Measurements from ENCODE around the gene SLC5A9.

DNA sequence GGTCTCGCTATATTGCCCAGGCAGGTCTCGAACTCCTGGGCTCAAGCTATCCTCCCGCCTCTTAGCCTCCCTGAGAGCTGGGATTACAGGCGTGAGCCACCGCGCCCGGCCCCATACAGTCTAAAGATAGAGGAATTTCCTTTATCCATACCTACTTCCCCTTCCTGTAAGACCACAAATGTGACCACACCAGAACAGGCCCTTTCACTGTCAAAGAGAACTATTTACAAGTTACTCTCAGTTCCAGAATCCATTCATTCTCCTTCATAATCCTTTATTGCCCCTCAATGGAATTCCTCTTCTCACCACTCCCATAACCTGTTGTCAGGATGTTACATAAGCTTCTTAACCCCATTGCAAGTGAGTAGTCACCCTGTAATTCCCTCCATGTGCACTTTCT lies 26.3 kb upstream of the SLC5A9 start:
- TF ChIP-seq, protein P1, sequence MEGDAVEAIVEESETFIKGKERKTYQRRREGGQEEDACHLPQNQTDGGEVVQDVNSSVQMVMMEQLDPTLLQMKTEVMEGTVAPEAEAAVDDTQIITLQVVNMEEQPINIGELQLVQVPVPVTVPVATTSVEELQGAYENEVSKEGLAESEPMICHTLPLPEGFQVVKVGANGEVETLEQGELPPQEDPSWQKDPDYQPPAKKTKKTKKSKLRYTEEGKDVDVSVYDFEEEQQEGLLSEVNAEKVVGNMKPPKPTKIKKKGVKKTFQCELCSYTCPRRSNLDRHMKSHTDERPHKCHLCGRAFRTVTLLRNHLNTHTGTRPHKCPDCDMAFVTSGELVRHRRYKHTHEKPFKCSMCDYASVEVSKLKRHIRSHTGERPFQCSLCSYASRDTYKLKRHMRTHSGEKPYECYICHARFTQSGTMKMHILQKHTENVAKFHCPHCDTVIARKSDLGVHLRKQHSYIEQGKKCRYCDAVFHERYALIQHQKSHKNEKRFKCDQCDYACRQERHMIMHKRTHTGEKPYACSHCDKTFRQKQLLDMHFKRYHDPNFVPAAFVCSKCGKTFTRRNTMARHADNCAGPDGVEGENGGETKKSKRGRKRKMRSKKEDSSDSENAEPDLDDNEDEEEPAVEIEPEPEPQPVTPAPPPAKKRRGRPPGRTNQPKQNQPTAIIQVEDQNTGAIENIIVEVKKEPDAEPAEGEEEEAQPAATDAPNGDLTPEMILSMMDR (conservative IDR thresholded peaks at IDR 0.05; ENCODE audit: low read depth, low read length), result no peak
- no peak for TF ChIP-seq RFX5 (IDR thresholded peaks at IDR 0.05; ENCODE audit: low read depth, low read length)
- TF ChIP-seq, protein P2, sequence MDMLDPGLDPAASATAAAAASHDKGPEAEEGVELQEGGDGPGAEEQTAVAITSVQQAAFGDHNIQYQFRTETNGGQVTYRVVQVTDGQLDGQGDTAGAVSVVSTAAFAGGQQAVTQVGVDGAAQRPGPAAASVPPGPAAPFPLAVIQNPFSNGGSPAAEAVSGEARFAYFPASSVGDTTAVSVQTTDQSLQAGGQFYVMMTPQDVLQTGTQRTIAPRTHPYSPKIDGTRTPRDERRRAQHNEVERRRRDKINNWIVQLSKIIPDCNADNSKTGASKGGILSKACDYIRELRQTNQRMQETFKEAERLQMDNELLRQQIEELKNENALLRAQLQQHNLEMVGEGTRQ (IDR thresholded peaks at IDR 0.05; ENCODE audit: low read depth, low read length), result no peak
- TF ChIP-seq SMC3 (IDR thresholded peaks at IDR 0.05; ENCODE audit: low read depth, low read length), result no peak
- no peak for TF ChIP-seq POLR2A (IDR thresholded peaks at IDR 0.05; ENCODE audit: low read depth, low read length)
- no peak for TF ChIP-seq CEBPB (IDR thresholded peaks at IDR 0.05; ENCODE audit: low read depth, low read length)
- no peak for TF ChIP-seq RCOR1 (IDR thresholded peaks at IDR 0.05; ENCODE audit: insufficient replicate concordance, low read length)
- no peak for TF ChIP-seq BHLHE40 (IDR thresholded peaks at IDR 0.05; ENCODE audit: low read depth, low read length)
- TF ChIP-seq RAD21 (IDR thresholded peaks at IDR 0.05; ENCODE audit: low read length), result no peak
